Mucosa of rectum (tissue), 2 donors: ENCODE results near the gene CCDC51.
"Not testable (repeated sequence)": the region's sequence is repeated elsewhere in the genome, so short reads cannot be mapped to it uniquely, and the experiment has no call there.

Source experiments
- H3K27ac ChIP-seq, 2 donors: one replicate each; pipeline ENCODE4 v1.7.0; 2013; ENCODE audit warnings: inconsistent platforms in 2 of 2, low read depth in 2 of 2, low read length in 2 of 2
- H3K27me3 ChIP-seq, 2 donors: one replicate each; pipeline ENCODE4 v1.7.0; 2013; ENCODE audit warnings: low read length in 2 of 2; ENCODE audit not compliant: control insufficient read depth in 2 of 2, insufficient read depth in 2 of 2
- H3K36me3 ChIP-seq, 2 donors: one replicate each; pipeline ENCODE4 v1.7.0; 2013; ENCODE audit warnings: low read length in 2 of 2; ENCODE audit not compliant: control insufficient read depth in 2 of 2, insufficient read depth in 2 of 2
- H3K4me1 ChIP-seq, 2 donors: one replicate each; pipeline ENCODE4 v1.7.0; 2013; ENCODE audit warnings: low read length in 2 of 2, mild to moderate bottlenecking in 1 of 2; ENCODE audit not compliant: control insufficient read depth in 2 of 2, insufficient read depth in 2 of 2
- H3K4me3 ChIP-seq, 2 donors: one replicate each; pipeline ENCODE4 v1.7.0; 2013; ENCODE audit warnings: low read length in 2 of 2
- H3K9ac ChIP-seq, 2 donors: one replicate each; pipeline ENCODE4 v1.7.0; 2013; ENCODE audit warnings: low read length in 2 of 2, low read depth in 1 of 2, mild to moderate bottlenecking in 1 of 2
- H3K9me3 ChIP-seq, 2 donors: one replicate each; pipeline ENCODE4 v1.7.0; 2013; ENCODE audit warnings: low read length in 2 of 2; ENCODE audit not compliant: control insufficient read depth in 2 of 2
- donor health status: healthy.
- donor health status: Normal muscosa, but diverticular disease.

Gene CCDC51

GRCh38 chr3:48474031-48474430 is 34.1 kb upstream of the CCDC51 start:
- H3K4me1 ChIP-seq = peaks cover 17 to 26% of the 10 kb centered on the region in 2 donors
- not testable (repeated sequence) for H3K9ac ChIP-seq, H3K27me3 ChIP-seq, H3K27ac ChIP-seq, H3K4me3 ChIP-seq, H3K9me3 ChIP-seq
- H3K36me3 ChIP-seq = peaks cover 6 to 12% of the 10 kb centered on the region in 2 donors

GRCh38 chr3:48473617-48473952 is 33.7 kb upstream of the CCDC51 start:
- Histone ChIP-seq H3K36me3 (peaks cover 10 to 17% of the 10 kb centered on the region in 2 donors), H3K4me3 (peak overlapping the region; percentile 85 to 97), H3K27ac (peak overlapping the region; percentile 97 to 98), H3K9ac (peak overlapping the region; percentile 95 to 99), H3K9me3 (no peaks in the 10 kb centered on the region), H3K4me1 (peaks cover 21 to 28% of the 10 kb centered on the region in 2 donors), H3K27me3 (no peaks in the 10 kb centered on the region)

GRCh38 chr3:48472923-48473616 is 33.2 kb upstream of the CCDC51 start:
- Histone ChIP-seq H3K27ac (peak overlapping the region; percentile 97 to 98), H3K27me3 (no peaks in the 10 kb centered on the region), H3K36me3 (peaks cover 14 to 20% of the 10 kb centered on the region in 2 donors), H3K4me1 (peaks cover 27 to 33% of the 10 kb centered on the region in 2 donors), H3K9me3 (no peaks in the 10 kb centered on the region), H3K4me3 (peak overlapping the region; percentile 85 to 97), H3K9ac (peak overlapping the region; percentile 95 to 99)

DNA sequence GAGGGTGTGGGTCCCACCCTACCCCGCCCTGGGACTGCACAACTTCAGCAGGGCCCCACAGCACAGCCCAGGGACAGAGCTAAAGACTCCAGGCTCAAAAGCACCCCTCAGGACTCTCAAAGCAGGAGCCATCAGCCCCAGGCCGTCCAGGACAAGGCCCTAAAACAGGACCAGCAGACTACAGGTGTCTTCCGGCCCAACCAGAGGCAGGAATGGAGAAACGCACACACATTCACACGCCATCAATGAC is 32.7 kb upstream of the CCDC51 start:
- peak overlapping the region; percentile 85 to 97 for H3K4me3 ChIP-seq
- H3K27ac ChIP-seq = peak overlapping the region; percentile 97 to 98
- H3K9ac ChIP-seq = peak overlapping the region; percentile 95 to 99
- no peaks in the 10 kb centered on the region for H3K27me3 ChIP-seq
- H3K4me1 ChIP-seq = peaks cover 31 to 38% of the 10 kb centered on the region in 2 donors
- H3K9me3 ChIP-seq = no peaks in the 10 kb centered on the region
- peaks cover 15 to 24% of the 10 kb centered on the region in 2 donors for H3K36me3 ChIP-seq

GRCh38 chr3:48470286-48470685 is 30.4 kb upstream of the CCDC51 start:
- Histone ChIP-seq H3K27me3 (no peaks in the 10 kb centered on the region), H3K9me3 (no peaks in the 10 kb centered on the region), H3K4me1 (peaks cover 53 to 56% of the 10 kb centered on the region in 2 donors), H3K4me3 (no peak overlapping the region), H3K9ac (no peak overlapping the region), H3K27ac (no peak overlapping the region), H3K36me3 (peaks cover 22 to 31% of the 10 kb centered on the region in 2 donors)

GRCh38 chr3:48469046-48469915 is 29.4 kb upstream of the CCDC51 start:
- Histone ChIP-seq H3K27ac (no peak overlapping the region), H3K36me3 (peaks cover 22 to 31% of the 10 kb centered on the region in 2 donors), H3K4me3 (no peak overlapping the region), H3K9me3 (no peaks in the 10 kb centered on the region), H3K4me1 (peaks cover 60 to 62% of the 10 kb centered on the region in 2 donors), H3K9ac (no peak overlapping the region), H3K27me3 (no peaks in the 10 kb centered on the region)

- peaks cover 22 to 37% of the 10 kb centered on the region in 2 donors for H3K36me3 ChIP-seq
- H3K4me3 ChIP-seq = no peak overlapping the region
- H3K27ac ChIP-seq = peak overlapping the region; percentile 9 to 41
- no peak overlapping the region for H3K9ac ChIP-seq
- no peaks in the 10 kb centered on the region for H3K27me3 ChIP-seq
- H3K9me3 ChIP-seq = no peaks in the 10 kb centered on the region
- H3K4me1 ChIP-seq = peaks cover 57 to 58% of the 10 kb centered on the region in 2 donors
These were observed 28.4 kb upstream of the CCDC51 start for GRCh38 chr3:48468329-48468731.

- Histone ChIP-seq H3K9ac (peak overlapping the region; percentile 91 to 92), H3K9me3 (no peaks in the 10 kb centered on the region), H3K36me3 (peaks cover 22 to 38% of the 10 kb centered on the region in 2 donors), H3K4me3 (peak overlapping the region; percentile 84 to 86), H3K27ac (peak overlapping the region; percentile 100), H3K4me1 (peaks cover 53 to 55% of the 10 kb centered on the region in 2 donors), H3K27me3 (no peaks in the 10 kb centered on the region)
These were observed 27.8 kb upstream of the CCDC51 start for GRCh38 chr3:48467473-48468267.

DNA sequence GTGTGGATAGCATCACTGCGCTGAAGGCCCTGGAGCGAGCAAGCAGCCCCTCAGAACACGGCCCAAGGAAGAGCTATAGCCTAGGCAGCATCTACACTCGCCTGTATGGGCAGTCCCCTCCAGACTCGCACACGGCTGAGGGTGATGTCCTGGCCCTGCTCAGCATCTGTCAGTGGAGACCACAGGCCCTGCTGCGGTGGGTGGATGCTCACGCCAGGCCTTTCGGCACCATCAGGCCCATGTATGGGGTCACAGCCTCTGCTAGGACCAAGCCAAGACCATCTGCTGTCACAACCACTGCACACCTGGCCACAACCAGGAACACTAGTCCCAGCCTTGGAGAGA is 27.2 kb upstream of the CCDC51 start:
- Histone ChIP-seq H3K27ac (peak overlapping the region; percentile 100), H3K4me3 (peak overlapping the region; percentile 84 to 86), H3K9me3 (no peaks in the 10 kb centered on the region), H3K4me1 (peaks cover 48 to 55% of the 10 kb centered on the region in 2 donors), H3K36me3 (peaks cover 22 to 39% of the 10 kb centered on the region in 2 donors), H3K27me3 (no peaks in the 10 kb centered on the region), H3K9ac (peak overlapping the region; percentile 91 to 92)
